ENCODE data around the gene EXOC4. TPM values are rescaled to one million over a fixed set of nuclear protein-coding genes. Genes with fewer than 3 reads are reported as not detected.

EXOC4 gene
- total RNA-seq, 1 donor from 2014 or later, result 94.0 TPM

GRCh38 chr7:133712544-133712943, 459.7 kb downstream of the EXOC4 start:
- Mint-ChIP-seq H3K27ac (ENCODE audit: unreplicated experiment) (no peak overlapping the region), H3K9me3 (ENCODE audit: unreplicated experiment) (no peaks in the 10 kb centered on the region), H3K36me3 (ENCODE audit: low read depth, unreplicated experiment) (no peaks in the 10 kb centered on the region), H3K4me3 (ENCODE audit: unreplicated experiment) (no peak overlapping the region), H3K4me1 (ENCODE audit: unreplicated experiment) (peaks cover 3% of the 10 kb centered on the region), H3K27me3 (ENCODE audit: unreplicated experiment) (no peaks in the 10 kb centered on the region)
- no peak for TF ChIP-seq CTCF (IDR thresholded peaks at IDR 0.05; ENCODE audit: unreplicated experiment)
- no peak for DNase-seq (ENCODE audit: low spot score)

DNA sequence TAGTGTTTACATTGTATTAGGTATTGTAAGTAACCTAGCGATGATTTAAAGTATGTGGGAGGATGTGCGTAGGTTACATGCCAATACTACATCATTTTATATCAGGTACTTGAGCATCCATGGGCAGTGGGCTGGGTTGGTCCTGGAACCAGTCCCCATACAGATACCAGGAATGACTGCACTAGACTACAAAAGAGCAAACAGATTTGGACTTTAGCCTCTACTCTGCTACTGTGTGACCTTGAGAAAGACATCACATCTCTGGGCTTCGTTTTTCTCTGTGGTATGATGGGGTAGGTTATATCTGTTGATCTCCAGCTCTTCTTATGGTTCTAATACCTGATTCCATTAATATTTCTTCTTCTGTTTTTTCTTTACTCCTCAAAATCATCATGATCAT, 461.8 kb downstream of the EXOC4 start:
- no peak for TF ChIP-seq CTCF (IDR thresholded peaks at IDR 0.05; ENCODE audit: unreplicated experiment)
- DNase-seq (ENCODE audit: low spot score), result no peak
- H3K4me1 Mint-ChIP-seq (ENCODE audit: unreplicated experiment), result no peaks in the 10 kb centered on the region

GRCh38 chr7:133718131-133718530, 465.3 kb downstream of the EXOC4 start:
- H3K27ac Mint-ChIP-seq (ENCODE audit: unreplicated experiment), result no peak overlapping the region
- H3K36me3 Mint-ChIP-seq (ENCODE audit: low read depth, unreplicated experiment), result no peaks in the 10 kb centered on the region
- no peak for TF ChIP-seq CTCF (IDR thresholded peaks at IDR 0.05; ENCODE audit: unreplicated experiment)
- DNase-seq (ENCODE audit: low spot score), result no peak
- H3K4me3 Mint-ChIP-seq (ENCODE audit: unreplicated experiment), result no peak overlapping the region
- no peaks in the 10 kb centered on the region for H3K27me3 Mint-ChIP-seq (ENCODE audit: unreplicated experiment)
- H3K4me1 Mint-ChIP-seq (ENCODE audit: unreplicated experiment), result peaks cover 2% of the 10 kb centered on the region
- H3K9me3 Mint-ChIP-seq (ENCODE audit: unreplicated experiment), result no peaks in the 10 kb centered on the region

More for the DNA sequence above, 461.8 kb downstream of the EXOC4 start:
- H3K36me3 Mint-ChIP-seq (ENCODE audit: low read depth, unreplicated experiment), result no peaks in the 10 kb centered on the region
- H3K27me3 Mint-ChIP-seq (ENCODE audit: unreplicated experiment), result no peaks in the 10 kb centered on the region
- H3K9me3 Mint-ChIP-seq (ENCODE audit: unreplicated experiment), result no peaks in the 10 kb centered on the region
- H3K27ac Mint-ChIP-seq (ENCODE audit: unreplicated experiment), result no peak overlapping the region
- H3K4me3 Mint-ChIP-seq (ENCODE audit: unreplicated experiment), result no peak overlapping the region

DNA sequence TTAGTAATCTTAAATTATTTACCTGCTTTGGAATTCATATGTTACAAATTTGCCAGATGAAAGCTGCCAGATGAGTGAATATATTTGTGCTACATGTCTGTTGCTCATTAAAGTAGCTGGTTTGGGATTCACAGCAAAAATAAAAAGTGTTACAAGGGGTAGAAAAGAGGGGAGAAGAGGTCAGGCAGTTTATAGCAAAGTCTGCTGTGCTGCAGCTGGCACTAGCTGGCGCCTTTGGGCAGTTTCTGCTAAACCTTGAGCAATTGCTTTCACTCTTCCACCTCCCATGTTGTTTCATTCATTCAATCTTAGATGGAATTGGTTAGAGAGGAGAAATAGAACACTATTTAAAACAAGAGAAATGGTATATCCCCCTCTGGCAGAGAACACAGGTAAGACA, 470.2 kb downstream of the EXOC4 start:
- Mint-ChIP-seq H3K4me3 (ENCODE audit: unreplicated experiment) (no peak overlapping the region), H3K36me3 (ENCODE audit: low read depth, unreplicated experiment) (no peaks in the 10 kb centered on the region), H3K27me3 (ENCODE audit: unreplicated experiment) (peaks cover 2% of the 10 kb centered on the region), H3K9me3 (ENCODE audit: unreplicated experiment) (no peaks in the 10 kb centered on the region), H3K4me1 (ENCODE audit: unreplicated experiment) (peaks cover 2% of the 10 kb centered on the region), H3K27ac (ENCODE audit: unreplicated experiment) (peak overlapping the region; percentile 50)
- no peak for TF ChIP-seq CTCF (IDR thresholded peaks at IDR 0.05; ENCODE audit: unreplicated experiment)
- no peak for DNase-seq (ENCODE audit: low spot score)

GRCh38 chr7:133724148-133724547, 471.3 kb downstream of the EXOC4 start:
- TF ChIP-seq CTCF (IDR thresholded peaks at IDR 0.05; ENCODE audit: unreplicated experiment), result no peak
- Mint-ChIP-seq H3K27me3 (ENCODE audit: unreplicated experiment) (peaks cover 2% of the 10 kb centered on the region), H3K36me3 (ENCODE audit: low read depth, unreplicated experiment) (no peaks in the 10 kb centered on the region), H3K27ac (ENCODE audit: unreplicated experiment) (no peak overlapping the region), H3K9me3 (ENCODE audit: unreplicated experiment) (no peaks in the 10 kb centered on the region), H3K4me3 (ENCODE audit: unreplicated experiment) (no peak overlapping the region), H3K4me1 (ENCODE audit: unreplicated experiment) (peaks cover 2% of the 10 kb centered on the region)
- no peak for DNase-seq (ENCODE audit: low spot score)
